Measurements from ENCODE around the gene PPAT.

DNA sequence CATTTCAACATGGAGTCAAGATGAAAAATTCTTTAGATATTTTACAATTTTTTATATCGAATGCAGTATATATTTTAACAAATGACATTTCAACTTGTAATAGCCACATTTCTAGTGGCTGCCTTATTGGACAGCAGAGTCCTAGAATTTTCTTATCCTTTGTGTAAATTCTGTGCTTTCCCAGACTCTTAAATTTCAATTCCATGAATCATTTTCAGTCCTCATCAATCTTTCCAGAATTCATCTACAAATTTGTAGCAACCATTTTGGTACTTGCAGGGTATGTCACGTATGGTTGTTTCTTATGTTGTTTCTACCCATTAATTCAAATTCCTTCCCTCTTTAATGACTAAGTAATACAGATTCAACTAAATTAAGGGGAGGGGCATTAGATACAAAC is 3.4 kb upstream of the PPAT start:
- TF ChIP-seq POLR2AphosphoS5 (IDR thresholded peaks at IDR 0.05; ENCODE audit: borderline replicate concordance, low read depth, low read length) (no peak), EZH2 (IDR thresholded peaks at IDR 0.05) (no peak), FOXP2 (optimal IDR thresholded peaks at IDR 0.05; ENCODE audit: control extremely low read depth, extremely low read length, insufficient read depth) (no peak)

Data from SK-N-MC (cell line).